A549 (cell line): Measurements from ENCODE around the gene ISLR2. TPM values are rescaled to one million over a fixed set of nuclear protein-coding genes. Genes with fewer than 3 reads are reported as not detected.

Experiments used
- ATAC-seq, 2 experiments: fragments of 200-7000 bp in 1 of 2; fragments of >200 bp in 1 of 2; cut with Nextera tagmentation in 1 of 2; cut with Tn5 transposase in 1 of 2; 3 replicates each; pipeline versions ENCODE4 v1.8.0 to v1.9.1; 2018 to 2020; ENCODE audit warnings: mild to moderate bottlenecking in 1 of 2, moderate library complexity in 1 of 2
- CTCF ChIA-PET: fragments of 300-600 bp; sonication (Branson Sonifier 250); formaldehyde crosslinking; extraction: SDS; loops from one replicate; lab custom pipeline; 2021; ENCODE audit warnings: antibody characterized with exemption, inconsistent platforms; lab: Yijun Ruan, JAX
- POLR2A ChIA-PET: fragments of 350-600 bp; formaldehyde crosslinking; extraction: SDS; loops from one replicate; lab custom pipeline; 2021; ENCODE audit warnings: antibody characterized with exemption, inconsistent platforms; lab: Yijun Ruan, JAX
- DNase-seq, 2 experiments: peaks; one replicate each; pipeline versions ENCODE4 v3.0.0 to v3.0.0-alpha.2; 2011 to 2016; ENCODE audit warnings: low read depth in 1 of 2, low spot score in 1 of 2
- FAIRE-seq: peaks from 2 replicates; lab custom pipeline; 2011; peaks lifted over from hg19 to GRCh38; lab: Jason Lieb, UNC
- H3K27ac ChIP-seq, 2 experiments: fragments of >200 bp; sonication (Bioruptor Twin); formaldehyde crosslinking; 3 replicates each; pipeline ENCODE4 v1.5.1; 2016 to 2017
- H3K4me1 ChIP-seq: fragments of >200 bp; sonication (Bioruptor Twin); formaldehyde crosslinking; 3 replicates; pipeline ENCODE4 v1.6.1; 2016
- H3K4me2 ChIP-seq: fragments of >200 bp; sonication (Bioruptor Twin); formaldehyde crosslinking; 3 replicates; pipeline ENCODE4 v1.6.1; 2016
- H3K4me3 ChIP-seq: fragments of >200 bp; sonication (Bioruptor Twin); formaldehyde crosslinking; 3 replicates; pipeline ENCODE4 v1.5.1; 2016
- H3K9me3 ChIP-seq: fragments of >200 bp; sonication (Bioruptor Twin); formaldehyde crosslinking; 3 replicates; pipeline ENCODE4 v1.6.1; 2016
- BHLHE40 ChIP-seq: IDR thresholded peaks from 2 replicates; pipeline ENCODE4 v1.6.1; 2012; ENCODE audit warnings: low read depth, low read length, inconsistent platforms
- CBX2 ChIP-seq: fragments of 200-600 bp; sonication (generic); IDR thresholded peaks from 2 replicates; pipeline ENCODE4 v1.6.1; 2016; ENCODE audit warnings: low read depth, mild to moderate bottlenecking, borderline replicate concordance
- CHD2 ChIP-seq: fragments of 150-350 bp; IDR thresholded peaks from 2 replicates; pipeline ENCODE4 v1.6.1; 2014; ENCODE audit warnings: low read length; ENCODE audit not compliant: partially characterized antibody
- EHF ChIP-seq: fragments of 250-450 bp; sonication (Bioruptor Pico); IDR thresholded peaks from 2 replicates; pipeline ENCODE4 v1.5.0; 2020; ENCODE audit warnings: mild to moderate bottlenecking
- EHMT2 ChIP-seq: fragments of 200-600 bp; sonication (generic); IDR thresholded peaks from 2 replicates; pipeline ENCODE4 v1.6.1; 2016; ENCODE audit warnings: antibody characterized with exemption, low read depth, mild to moderate bottlenecking, moderate library complexity
- EP300 ChIP-seq, 2 experiments: fragments of >200 bp; sonication (Bioruptor Twin); formaldehyde crosslinking; IDR thresholded peaks; 2 replicates in 1 of 2; 3 replicates in 1 of 2; pipeline ENCODE4 v1.6.1; 2016 to 2017
- ESRRA ChIP-seq: fragments of 150-350 bp; IDR thresholded peaks from 2 replicates; pipeline ENCODE4 v1.6.1; 2014; ENCODE audit warnings: mild to moderate bottlenecking, low read length, borderline replicate concordance
- FOSB ChIP-seq: fragments of 250-450 bp; sonication (Bioruptor Pico); IDR thresholded peaks from 2 replicates; pipeline ENCODE4 v1.5.0; 2020; ENCODE audit warnings: mild to moderate bottlenecking, moderate library complexity
- FOXS1 ChIP-seq: fragments of 250-450 bp; sonication (Bioruptor Pico); IDR thresholded peaks from 2 replicates; pipeline ENCODE4 v1.5.0; 2020; ENCODE audit warnings: mild to moderate bottlenecking, moderate library complexity
- GATA3 ChIP-seq: IDR thresholded peaks from 2 replicates; pipeline ENCODE4 v1.6.1; 2012; ENCODE audit warnings: borderline replicate concordance
- HOXB13 ChIP-seq: fragments of 250-450 bp; sonication (Bioruptor Pico); IDR thresholded peaks from 2 replicates; pipeline ENCODE4 v1.5.0; 2020; ENCODE audit warnings: low read depth, mild to moderate bottlenecking, moderate library complexity
- HOXB5 ChIP-seq: fragments of 250-450 bp; sonication (Bioruptor Pico); IDR thresholded peaks from 2 replicates; pipeline ENCODE4 v1.5.0; 2020; ENCODE audit warnings: mild to moderate bottlenecking, moderate library complexity
- JUNB ChIP-seq: fragments of >200 bp; sonication (Bioruptor Twin); formaldehyde crosslinking; IDR thresholded peaks from 2 replicates; pipeline ENCODE4 v1.6.1; 2016
- KDM1A ChIP-seq: fragments of 200-600 bp; sonication (generic); IDR thresholded peaks from 2 replicates; pipeline ENCODE4 v1.6.1; 2016; ENCODE audit warnings: low read depth, mild to moderate bottlenecking
- MAFK ChIP-seq: fragments of 450-650 bp; IDR thresholded peaks from 2 replicates; pipeline ENCODE4 v1.6.1; 2014; ENCODE audit not compliant: partially characterized antibody
- MAZ ChIP-seq: fragments of 150-350 bp; IDR thresholded peaks from 2 replicates; pipeline ENCODE4 v1.6.1; 2014; ENCODE audit warnings: antibody characterized with exemption, low read depth, low read length, borderline replicate concordance
- MYC ChIP-seq: IDR thresholded peaks from 2 replicates; pipeline ENCODE4 v1.6.1; 2012; ENCODE audit warnings: mild to moderate bottlenecking, inconsistent platforms, low read length, improper control_type of control experiment, borderline replicate concordance
- NPAS2 ChIP-seq: fragments of 250-450 bp; sonication (Bioruptor Pico); IDR thresholded peaks from 2 replicates; pipeline ENCODE4 v1.8.0; 2022; ENCODE audit warnings: mild to moderate bottlenecking, moderate library complexity, borderline replicate concordance
- RCOR1 ChIP-seq: fragments of 150-350 bp; IDR thresholded peaks from 2 replicates; pipeline ENCODE4 v1.6.1; 2014; ENCODE audit warnings: antibody characterized with exemption, low read length, low read depth
- SMC3 ChIP-seq: fragments of >200 bp; sonication (Bioruptor Twin); formaldehyde crosslinking; IDR thresholded peaks from 3 replicates; pipeline ENCODE4 v1.6.1; 2018; ENCODE audit warnings: inconsistent platforms
- SREBF2 ChIP-seq: fragments of 450-650 bp; IDR thresholded peaks from 2 replicates; pipeline ENCODE4 v1.6.1; 2014; ENCODE audit warnings: mild to moderate bottlenecking, moderate library complexity
- ZFP36 ChIP-seq: fragments of 450-650 bp; IDR thresholded peaks from 2 replicates; pipeline ENCODE4 v1.6.1; 2014; ENCODE audit warnings: borderline replicate concordance; ENCODE audit not compliant: partially characterized antibody
- WGBS: methylation state at CpG from one replicate; pipeline ENCODE4 v1.1.6; 2017; ENCODE audit errors: missing lambda C conversion rate; 5-methylcytosine and 5-hydroxymethylcytosine counted together
- polyA plus RNA-seq, 4 experiments: library from polyadenylated mRNA; depleted of rRNA in 3 of 4; stranded (reverse); fragments of >200 nt; fragmentation: RNase III in 1 of 4; extraction: RNeasy Plus Mini Kit Qiagen cat#74134 plus additional on column Dnase treatment in 1 of 4; gene quantifications; 2 replicates in 3 of 4; 3 replicates in 1 of 4; pipeline ENCODE4 v1.2.3, GENCODE V29; 2011 to 2017
- TF ChIP-seq, protein P1 (sequence below): fragments of >200 bp; sonication (Bioruptor Twin); formaldehyde crosslinking; IDR thresholded peaks from 3 replicates; pipeline ENCODE4 v1.5.1; 2016
- TF ChIP-seq, protein P2 (sequence below): fragments of 200-600 bp; sonication (generic); IDR thresholded peaks from 2 replicates; pipeline ENCODE4 v1.6.1; 2016; ENCODE audit warnings: antibody characterized with exemption, mild to moderate bottlenecking, moderate library complexity
- TF ChIP-seq, protein P3 (sequence below): IDR thresholded peaks from 2 replicates; pipeline ENCODE4 v1.6.1; 2012; ENCODE audit warnings: low read depth, borderline replicate concordance

Gene ISLR2
- polyA plus RNA-seq, 2 of the 4 experiments (the other 2 are of a cell fraction), result 0.12 to 0.17 TPM

- H3K9me3 ChIP-seq, result no peaks in the 10 kb centered on the region
- no peak for DNase-seq
- 80% methylated on average over 5 of the region's 12 CpGs for WGBS
- no peak overlapping the region for H3K4me3 ChIP-seq
- H3K4me2 ChIP-seq, result no peak overlapping the region
- TF ChIP-seq SREBF2, result no peak
- no peak for TF ChIP-seq MYC
- no peak for TF ChIP-seq SMC3
- TF ChIP-seq, protein P1, sequence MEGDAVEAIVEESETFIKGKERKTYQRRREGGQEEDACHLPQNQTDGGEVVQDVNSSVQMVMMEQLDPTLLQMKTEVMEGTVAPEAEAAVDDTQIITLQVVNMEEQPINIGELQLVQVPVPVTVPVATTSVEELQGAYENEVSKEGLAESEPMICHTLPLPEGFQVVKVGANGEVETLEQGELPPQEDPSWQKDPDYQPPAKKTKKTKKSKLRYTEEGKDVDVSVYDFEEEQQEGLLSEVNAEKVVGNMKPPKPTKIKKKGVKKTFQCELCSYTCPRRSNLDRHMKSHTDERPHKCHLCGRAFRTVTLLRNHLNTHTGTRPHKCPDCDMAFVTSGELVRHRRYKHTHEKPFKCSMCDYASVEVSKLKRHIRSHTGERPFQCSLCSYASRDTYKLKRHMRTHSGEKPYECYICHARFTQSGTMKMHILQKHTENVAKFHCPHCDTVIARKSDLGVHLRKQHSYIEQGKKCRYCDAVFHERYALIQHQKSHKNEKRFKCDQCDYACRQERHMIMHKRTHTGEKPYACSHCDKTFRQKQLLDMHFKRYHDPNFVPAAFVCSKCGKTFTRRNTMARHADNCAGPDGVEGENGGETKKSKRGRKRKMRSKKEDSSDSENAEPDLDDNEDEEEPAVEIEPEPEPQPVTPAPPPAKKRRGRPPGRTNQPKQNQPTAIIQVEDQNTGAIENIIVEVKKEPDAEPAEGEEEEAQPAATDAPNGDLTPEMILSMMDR, result no peak
- no peak for TF ChIP-seq FOXS1
- no peak for TF ChIP-seq MAZ
- TF ChIP-seq, protein P2, sequence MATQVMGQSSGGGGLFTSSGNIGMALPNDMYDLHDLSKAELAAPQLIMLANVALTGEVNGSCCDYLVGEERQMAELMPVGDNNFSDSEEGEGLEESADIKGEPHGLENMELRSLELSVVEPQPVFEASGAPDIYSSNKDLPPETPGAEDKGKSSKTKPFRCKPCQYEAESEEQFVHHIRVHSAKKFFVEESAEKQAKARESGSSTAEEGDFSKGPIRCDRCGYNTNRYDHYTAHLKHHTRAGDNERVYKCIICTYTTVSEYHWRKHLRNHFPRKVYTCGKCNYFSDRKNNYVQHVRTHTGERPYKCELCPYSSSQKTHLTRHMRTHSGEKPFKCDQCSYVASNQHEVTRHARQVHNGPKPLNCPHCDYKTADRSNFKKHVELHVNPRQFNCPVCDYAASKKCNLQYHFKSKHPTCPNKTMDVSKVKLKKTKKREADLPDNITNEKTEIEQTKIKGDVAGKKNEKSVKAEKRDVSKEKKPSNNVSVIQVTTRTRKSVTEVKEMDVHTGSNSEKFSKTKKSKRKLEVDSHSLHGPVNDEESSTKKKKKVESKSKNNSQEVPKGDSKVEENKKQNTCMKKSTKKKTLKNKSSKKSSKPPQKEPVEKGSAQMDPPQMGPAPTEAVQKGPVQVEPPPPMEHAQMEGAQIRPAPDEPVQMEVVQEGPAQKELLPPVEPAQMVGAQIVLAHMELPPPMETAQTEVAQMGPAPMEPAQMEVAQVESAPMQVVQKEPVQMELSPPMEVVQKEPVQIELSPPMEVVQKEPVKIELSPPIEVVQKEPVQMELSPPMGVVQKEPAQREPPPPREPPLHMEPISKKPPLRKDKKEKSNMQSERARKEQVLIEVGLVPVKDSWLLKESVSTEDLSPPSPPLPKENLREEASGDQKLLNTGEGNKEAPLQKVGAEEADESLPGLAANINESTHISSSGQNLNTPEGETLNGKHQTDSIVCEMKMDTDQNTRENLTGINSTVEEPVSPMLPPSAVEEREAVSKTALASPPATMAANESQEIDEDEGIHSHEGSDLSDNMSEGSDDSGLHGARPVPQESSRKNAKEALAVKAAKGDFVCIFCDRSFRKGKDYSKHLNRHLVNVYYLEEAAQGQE, result no peak
- TF ChIP-seq GATA3, result no peak
- TF ChIP-seq MAFK, result no peak
- TF ChIP-seq RCOR1, result no peak
- TF ChIP-seq ESRRA, result no peak
- no peak for TF ChIP-seq FOSB (CRISPR knock-in tag)
- no peak for TF ChIP-seq EHMT2
- TF ChIP-seq, protein P3, sequence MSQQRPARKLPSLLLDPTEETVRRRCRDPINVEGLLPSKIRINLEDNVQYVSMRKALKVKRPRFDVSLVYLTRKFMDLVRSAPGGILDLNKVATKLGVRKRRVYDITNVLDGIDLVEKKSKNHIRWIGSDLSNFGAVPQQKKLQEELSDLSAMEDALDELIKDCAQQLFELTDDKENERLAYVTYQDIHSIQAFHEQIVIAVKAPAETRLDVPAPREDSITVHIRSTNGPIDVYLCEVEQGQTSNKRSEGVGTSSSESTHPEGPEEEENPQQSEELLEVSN, result no peak
- TF ChIP-seq EP300 (IDR thresholded peaks at IDR 0.05), result no peak
- CTCF ChIA-PET, result interaction anchor here (0.9 to 1.4 kb wide), 3 partner anchors 19 to 22 kb away, joined by 3 read pairs; no protein-coding TSS in a partner anchor
- peaks cover 29% of the 10 kb centered on the region for H3K4me1 ChIP-seq
- POLR2A ChIA-PET, result interaction anchor here (2.3 kb wide), 1 partner anchor 12 kb away, joined by 10 read pairs; no protein-coding TSS in a partner anchor
- FAIRE-seq, result no peak
- peak overlapping the region in 1 of 2 experiments; percentile 50; a peak in 3 of 6 replicates for H3K27ac ChIP-seq
- no peak for ATAC-seq
These were observed 54.3 kb downstream of the ISLR2 start for GRCh38 chr15:74184582-74185091.

DNA sequence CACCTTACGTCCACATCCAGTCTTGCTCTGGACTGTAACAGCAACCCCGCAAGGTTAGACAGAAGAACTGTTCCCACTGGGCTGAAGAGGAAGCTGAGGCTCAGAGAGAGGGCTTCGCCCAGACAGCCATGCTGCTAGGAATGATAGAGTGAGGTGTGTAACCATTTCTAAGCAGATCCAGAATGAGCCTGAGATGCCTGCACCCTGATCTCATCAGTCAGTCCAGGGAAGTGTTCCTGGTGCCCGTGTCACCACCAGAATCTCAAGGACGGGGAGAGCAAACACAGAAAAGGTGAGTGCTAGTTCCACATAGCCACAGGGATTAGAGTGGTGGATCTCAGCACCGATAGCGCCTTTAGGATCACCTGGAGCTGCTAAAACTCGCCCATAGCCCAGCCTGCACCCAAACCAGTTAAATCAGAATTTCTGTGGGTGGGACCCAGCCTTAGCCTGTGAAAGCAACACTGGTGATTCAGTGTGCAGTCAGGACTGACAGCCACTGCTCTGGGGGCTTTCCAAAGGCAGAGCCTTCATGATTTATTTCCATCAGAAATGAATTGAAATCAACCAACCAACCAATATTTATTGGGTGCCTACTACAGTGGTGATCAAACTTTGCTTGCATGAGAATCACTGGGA lies 55.4 kb downstream of the ISLR2 start:
- CTCF ChIA-PET, result interaction anchor here (0.8 to 1.0 kb wide), 3 partner anchors 10 to 21 kb away, joined by 3 read pairs; no protein-coding TSS in a partner anchor

More for the DNA sequence above, 55.4 kb downstream of the ISLR2 start:
- no peak for TF ChIP-seq FOXS1
- no peak for TF ChIP-seq CBX2
- TF ChIP-seq MAZ, result no peak
- TF ChIP-seq ZFP36, result no peak
- TF ChIP-seq EHMT2, result no peak
- TF ChIP-seq MAFK, result no peak
- TF ChIP-seq KDM1A, result no peak
- TF ChIP-seq ESRRA, result no peak
- no peak for TF ChIP-seq JUNB
- no peak for TF ChIP-seq BHLHE40
- TF ChIP-seq EP300 (IDR thresholded peaks at IDR 0.05), result no peak
- TF ChIP-seq HOXB13 (CRISPR knock-in tag), result no peak
- TF ChIP-seq FOSB (CRISPR knock-in tag), result no peak
- no peak for TF ChIP-seq EHF
- TF ChIP-seq CHD2, result no peak
- no peak for TF ChIP-seq HOXB5
- TF ChIP-seq, protein P1, result no peak
- TF ChIP-seq NPAS2 (CRISPR knock-in tag), result no peak
- peak in 1 of 2 experiments; percentile 10; a peak in 1 of 6 replicates for ATAC-seq
- DNase-seq, result no peak
- Histone ChIP-seq H3K4me2 (no peak overlapping the region), H3K27ac (peak overlapping the region in 1 of 2 experiments; percentile 50; a peak in 1 of 6 replicates), H3K9me3 (no peaks in the 10 kb centered on the region), H3K4me1 (peaks cover 17% of the 10 kb centered on the region), H3K4me3 (no peak overlapping the region)
- 70% methylated on average over 8 of the region's 8 CpGs for WGBS
- POLR2A ChIA-PET, result interaction anchor here (2.3 kb wide), 1 partner anchor 10 kb away, joined by 10 read pairs; no protein-coding TSS in a partner anchor
- FAIRE-seq, result no peak
